Subcutaneous adipose tissue (tissue), 4 donors: ENCODE results near the gene TAF5L. TPM values are rescaled to one million over a fixed set of nuclear protein-coding genes. Genes with fewer than 3 reads are reported as not detected.

ENCODE experiments used
- CTCF ChIP-seq: fragments of 450-650 bp; IDR thresholded peaks from one replicate; pipeline ENCODE4 v1.5.1; 2016; ENCODE audit warnings: low read depth, mild to moderate bottlenecking, control low read depth, antibody characterized with exemption, moderate library complexity
- total RNA-seq, 4 donors: library from RNA; depleted of rRNA; stranded (reverse); fragments of >200 nt; gene quantifications; one replicate each; pipeline ENCODE4 v1.1.0, GENCODE V29; 2016

TAF5L gene
- total RNA-seq, 4 donors from 2014 or later = 11.9 to 19.9 (median 18.9) TPM

GRCh38 chr1:229653420-229653819, 27.5 kb upstream of the TAF5L start:
- no peak for TF ChIP-seq CTCF

- TF ChIP-seq CTCF = no peak
Measured at GRCh38 chr1:229651546-229651945, 25.6 kb upstream of the TAF5L start.

- no peak for TF ChIP-seq CTCF
Measured at GRCh38 chr1:229650045-229650444, 24.1 kb upstream of the TAF5L start.

GRCh38 chr1:229648406-229648805, 22.5 kb upstream of the TAF5L start:
- no peak for TF ChIP-seq CTCF

GRCh38 chr1:229645324-229645993, 19.5 kb upstream of the TAF5L start:
- TF ChIP-seq CTCF = no peak

- TF ChIP-seq CTCF = no peak
Measured at GRCh38 chr1:229643996-229644745, 18.2 kb upstream of the TAF5L start.

GRCh38 chr1:229642970-229643369, 17.0 kb upstream of the TAF5L start:
- no peak for TF ChIP-seq CTCF
